Choroid plexus epithelial cell (primary cell): ENCODE results near the gene SOCS1.

Source experiments
- DNase-seq: peaks from one replicate; pipeline ENCODE4 v3.0.0-alpha.2; 2010; ENCODE audit warnings: low read depth
- H3K4me3 ChIP-seq: 2 replicates; pipeline ENCODE4 v1.5.1; 2011; ENCODE audit warnings: low read depth, mild to moderate bottlenecking, control low read depth, low read length, moderate library complexity
- CTCF ChIP-seq: conservative IDR thresholded peaks from 2 replicates; pipeline ENCODE4 v1.5.1; 2011; ENCODE audit warnings: low read depth, mild to moderate bottlenecking, control low read depth, inconsistent platforms, low read length, moderate library complexity

SOCS1 gene

GRCh38 chr16:11250091-11250785 is 5.8 kb downstream of the SOCS1 start:
- DNase-seq, result peak; percentile 27
- no peak for TF ChIP-seq CTCF
- H3K4me3 ChIP-seq, result no peak overlapping the region

GRCh38 chr16:11249233-11250061 is 6.6 kb downstream of the SOCS1 start:
- no peak for TF ChIP-seq CTCF
- H3K4me3 ChIP-seq, result no peak overlapping the region
- no peak for DNase-seq

GRCh38 chr16:11248133-11248532 is 7.9 kb downstream of the SOCS1 start:
- no peak for DNase-seq
- H3K4me3 ChIP-seq, result no peak overlapping the region
- TF ChIP-seq CTCF, result no peak

- no peak overlapping the region for H3K4me3 ChIP-seq
- no peak for DNase-seq
- TF ChIP-seq CTCF, result no peak
These were observed 10.0 kb downstream of the SOCS1 start for GRCh38 chr16:11245988-11246387.

GRCh38 chr16:11245222-11245737 is 10.7 kb downstream of the SOCS1 start:
- H3K4me3 ChIP-seq, result no peak overlapping the region
- DNase-seq, result no peak
- TF ChIP-seq CTCF, result no peak

GRCh38 chr16:11242658-11243057 is 13.3 kb downstream of the SOCS1 start:
- no peak for TF ChIP-seq CTCF
- no peak for DNase-seq
- no peak overlapping the region for H3K4me3 ChIP-seq
